Neural progenitor cell (in vitro differentiated cells): ENCODE measurements around the gene ADRA2C. TPM values are rescaled to one million over a fixed set of nuclear protein-coding genes. Genes with fewer than 3 reads are reported as not detected.

ENCODE experiments used
- DNase-seq: peaks from one replicate; pipeline ENCODE4 v3.0.0-alpha.2; 2016; ENCODE audit warnings: low spot score
- H2AFZ ChIP-seq: fragments of 200-600 bp; sonication (generic); replicated peaks from 2 replicates; pipeline ENCODE4 v1.6.1; 2016; ENCODE audit warnings: antibody characterized with exemption
- H3F3A ChIP-seq: fragments of 200-600 bp; sonication (generic); 2 replicates; pipeline ENCODE4 v1.6.1; 2016; ENCODE audit warnings: antibody characterized with exemption, low read depth
- H3K27ac ChIP-seq: fragments of 200-600 bp; sonication (generic); 2 replicates; pipeline ENCODE4 v1.5.1; 2016; ENCODE audit warnings: mild to moderate bottlenecking
- H3K27me3 ChIP-seq: fragments of 200-600 bp; sonication (generic); 2 replicates; pipeline ENCODE4 v1.6.1; 2016; ENCODE audit warnings: mild to moderate bottlenecking, moderate library complexity
- H3K36me3 ChIP-seq: fragments of 200-600 bp; sonication (generic); 2 replicates; pipeline ENCODE4 v1.5.1; 2016
- H3K4me1 ChIP-seq: fragments of 200-600 bp; sonication (generic); 2 replicates; pipeline ENCODE4 v1.6.1; 2016; ENCODE audit warnings: mixed run types
- H3K4me2 ChIP-seq: fragments of 200-600 bp; sonication (generic); 2 replicates; pipeline ENCODE4 v1.6.1; 2016
- H3K4me3 ChIP-seq: fragments of 200-600 bp; sonication (generic); 2 replicates; pipeline ENCODE4 v1.5.1; 2016
- H3K79me2 ChIP-seq: fragments of 200-600 bp; sonication (generic); 2 replicates; pipeline ENCODE4 v1.6.1; 2016; ENCODE audit warnings: low read depth
- H3K9ac ChIP-seq: fragments of 200-600 bp; sonication (generic); 2 replicates; pipeline ENCODE4 v1.6.1; 2016
- H3K9me3 ChIP-seq: fragments of 200-600 bp; sonication (generic); 2 replicates; pipeline ENCODE4 v1.5.1; 2016; ENCODE audit warnings: low read depth
- H4K20me1 ChIP-seq: fragments of 200-600 bp; sonication (generic); 2 replicates; pipeline ENCODE4 v1.6.1; 2016; ENCODE audit warnings: low read depth
- H3K27ac Mint-ChIP-seq: 3 replicates; pipeline ENCODE4 v1.8.0; 2021; ENCODE audit warnings: mixed read lengths
- H3K27me3 Mint-ChIP-seq: 2 replicates; pipeline ENCODE4 v1.8.0; 2022; ENCODE audit warnings: low read depth, mild to moderate bottlenecking, inconsistent platforms, moderate library complexity, mixed read lengths; ENCODE audit not compliant: insufficient read depth
- H3K36me3 Mint-ChIP-seq: 3 replicates; pipeline ENCODE4 v1.8.0; 2021; ENCODE audit warnings: mixed read lengths
- H3K4me1 Mint-ChIP-seq: 3 replicates; pipeline ENCODE4 v1.8.0; 2021; ENCODE audit warnings: mixed read lengths
- H3K4me3 Mint-ChIP-seq: 3 replicates; pipeline ENCODE4 v1.8.0; 2021; ENCODE audit warnings: mild to moderate bottlenecking, moderate library complexity, mixed read lengths
- H3K9me3 Mint-ChIP-seq: 3 replicates; pipeline ENCODE4 v1.8.0; 2020; ENCODE audit warnings: mixed read lengths
- CTCF ChIP-seq: fragments of 200-600 bp; sonication (generic); IDR thresholded peaks from 2 replicates; pipeline ENCODE4 v1.5.1; 2017; ENCODE audit warnings: antibody characterized with exemption, mild to moderate bottlenecking
- EZH2 ChIP-seq: fragments of 200-600 bp; sonication (generic); IDR thresholded peaks from 2 replicates; pipeline ENCODE4 v1.6.1; 2017; ENCODE audit warnings: antibody characterized with exemption, mild to moderate bottlenecking, moderate library complexity
- EZH2phosphoT487 ChIP-seq: fragments of 200-600 bp; sonication (generic); IDR thresholded peaks from 2 replicates; pipeline ENCODE4 v1.6.1; 2017; ENCODE audit warnings: antibody characterized with exemption
- total RNA-seq: library from RNA; depleted of rRNA; stranded (reverse); fragments of >200 nt; gene quantifications from 2 replicates; pipeline ENCODE4 v1.2.3, GENCODE V29; 2015; ENCODE audit warnings: low replicate concordance

The ADRA2C gene
- total RNA-seq, 1 donor from 2014 or later: 2.5 TPM

- Histone ChIP-seq H3K27me3 (no peaks in the 10 kb centered on the region), H3F3A (peaks cover 7% of the 10 kb centered on the region), H3K4me2 (peak overlapping the region; percentile 2), H3K4me3 (no peak overlapping the region), H3K36me3 (no peaks in the 10 kb centered on the region), H3K4me1 (peaks cover 20% of the 10 kb centered on the region), H3K9ac (no peak overlapping the region), H2AFZ (no peak overlapping the region), H3K27ac (no peak overlapping the region), H3K9me3 (no peaks in the 10 kb centered on the region), H3K79me2 (no peaks in the 10 kb centered on the region), H4K20me1 (no peaks in the 10 kb centered on the region)
- H3K36me3 Mint-ChIP-seq: no peaks in the 10 kb centered on the region
- peaks cover 9% of the 10 kb centered on the region for H3K4me1 Mint-ChIP-seq
- peaks cover 10% of the 10 kb centered on the region for H3K9me3 Mint-ChIP-seq
- H3K27ac Mint-ChIP-seq: no peak overlapping the region
- peaks cover 7% of the 10 kb centered on the region for H3K27me3 Mint-ChIP-seq
- TF ChIP-seq EZH2phosphoT487 (no peak), CTCF (no peak), EZH2 (no peak)
- no peak for DNase-seq
- no peak overlapping the region for H3K4me3 Mint-ChIP-seq
Measured at GRCh38 chr4:3732076-3733028, 33.8 kb upstream of the ADRA2C start.

- Histone ChIP-seq H4K20me1 (no peaks in the 10 kb centered on the region), H3F3A (peaks cover 7% of the 10 kb centered on the region), H2AFZ (no peak overlapping the region), H3K4me2 (no peak overlapping the region), H3K36me3 (no peaks in the 10 kb centered on the region), H3K9ac (no peak overlapping the region), H3K27ac (no peak overlapping the region), H3K4me1 (peaks cover 20% of the 10 kb centered on the region), H3K79me2 (no peaks in the 10 kb centered on the region), H3K27me3 (no peaks in the 10 kb centered on the region), H3K4me3 (no peak overlapping the region), H3K9me3 (no peaks in the 10 kb centered on the region)
- Mint-ChIP-seq H3K9me3 (peaks cover 10% of the 10 kb centered on the region), H3K4me1 (peaks cover 9% of the 10 kb centered on the region), H3K27me3 (peaks cover 7% of the 10 kb centered on the region), H3K27ac (no peak overlapping the region), H3K36me3 (no peaks in the 10 kb centered on the region), H3K4me3 (no peak overlapping the region)
- TF ChIP-seq EZH2phosphoT487 (no peak), CTCF (no peak), EZH2 (no peak)
- DNase-seq: peak; percentile 25
Measured at GRCh38 chr4:3733195-3733594, 33.0 kb upstream of the ADRA2C start.

- Mint-ChIP-seq H3K27me3 (peaks cover 4% of the 10 kb centered on the region), H3K4me1 (peaks cover 11% of the 10 kb centered on the region), H3K36me3 (no peaks in the 10 kb centered on the region), H3K27ac (no peak overlapping the region), H3K9me3 (peaks cover 10% of the 10 kb centered on the region), H3K4me3 (no peak overlapping the region)
- no peaks in the 10 kb centered on the region for H3K9me3 ChIP-seq
- H3K36me3 ChIP-seq: no peaks in the 10 kb centered on the region
- H3F3A ChIP-seq: no peaks in the 10 kb centered on the region
- no peak overlapping the region for H3K27ac ChIP-seq
- peaks cover 20% of the 10 kb centered on the region for H3K4me1 ChIP-seq
- no peaks in the 10 kb centered on the region for H4K20me1 ChIP-seq
- no peaks in the 10 kb centered on the region for H3K27me3 ChIP-seq
- no peak overlapping the region for H3K9ac ChIP-seq
- no peak overlapping the region for H3K4me3 ChIP-seq
- DNase-seq: no peak
- no peak overlapping the region for H3K4me2 ChIP-seq
- TF ChIP-seq EZH2phosphoT487: no peak
- no peak for TF ChIP-seq CTCF
- TF ChIP-seq EZH2: no peak
- H3K79me2 ChIP-seq: no peaks in the 10 kb centered on the region
- H2AFZ ChIP-seq: no peak overlapping the region
Measured at GRCh38 chr4:3735196-3735595, 31.0 kb upstream of the ADRA2C start.
